GM19328 (cell line): ENCODE data around the gene PCDHGB7.
"Not testable (repeated sequence)": the region's sequence is repeated elsewhere in the genome, so short reads cannot be mapped to it uniquely, and the experiment has no call there.

Source experiments
- ATAC-seq: cut with Tn5 transposase; IDR thresholded peaks from one replicate; pipeline ENCODE4 v1.9.1; 2021; ENCODE audit warnings: mild to moderate bottlenecking, moderate library complexity; ENCODE audit not compliant: unreplicated experiment

The PCDHGB7 gene

DNA sequence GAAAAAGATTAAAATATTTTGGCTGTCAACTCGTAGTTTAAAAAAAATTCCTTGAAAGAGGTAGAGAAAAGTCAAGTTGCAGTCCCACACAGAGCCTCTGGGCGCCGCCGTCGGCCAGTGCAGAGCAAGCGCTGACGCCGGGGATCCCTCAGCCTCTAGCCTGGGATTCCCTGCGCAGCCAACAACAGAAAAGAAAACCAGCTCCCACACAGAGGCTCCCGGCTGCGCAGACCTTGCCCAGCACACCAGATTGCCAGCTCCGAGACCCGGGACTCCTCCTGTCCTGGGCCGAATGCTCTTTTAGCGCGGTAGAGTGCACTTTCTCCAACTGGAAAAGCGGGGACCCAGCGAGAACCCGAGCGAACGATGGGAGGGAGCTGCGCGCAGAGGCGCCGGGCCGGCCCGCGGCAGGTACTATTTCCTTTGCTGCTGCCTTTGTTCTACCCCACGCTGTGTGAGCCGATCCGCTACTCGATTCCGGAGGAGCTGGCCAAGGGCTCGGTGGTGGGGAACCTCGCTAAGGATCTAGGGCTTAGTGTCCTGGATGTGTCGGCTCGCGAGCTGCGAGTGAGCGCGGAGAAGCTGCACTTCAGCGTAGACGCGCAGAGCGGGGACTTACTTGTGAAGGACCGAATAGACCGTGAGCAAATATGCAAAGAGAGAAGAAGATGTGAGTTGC, at the start of gene PCDHGB7:
Gene PCDHGB7, plus strand, starts transcription at position 184 of the 679 bp plus-strand sequence. Its CDS starts 183 bp downstream, at position 367.
- ATAC-seq, result peak; percentile 61

- peak; percentile 65 for ATAC-seq
These were observed 47.3 kb upstream of the PCDHGB7 start, which contains the start of gene PCDHGB3 for GRCh38 chr5:141369994-141370848. Gene PCDHGB3 (plus strand): TSS chr5:141370242. CDS start chr5:141370395, 153 bp downstream.

GRCh38 chr5:141371572-141372475, 45.7 kb upstream of the PCDHGB7 start:
- no peak for ATAC-seq

- no peak for ATAC-seq
These were observed 43.7 kb upstream of the PCDHGB7 start, which contains the start of gene PCDHGA6 for GRCh38 chr5:141373673-141374317. Gene PCDHGA6 (plus strand): TSS chr5:141373891. CDS start chr5:141374084, 193 bp downstream.

DNA sequence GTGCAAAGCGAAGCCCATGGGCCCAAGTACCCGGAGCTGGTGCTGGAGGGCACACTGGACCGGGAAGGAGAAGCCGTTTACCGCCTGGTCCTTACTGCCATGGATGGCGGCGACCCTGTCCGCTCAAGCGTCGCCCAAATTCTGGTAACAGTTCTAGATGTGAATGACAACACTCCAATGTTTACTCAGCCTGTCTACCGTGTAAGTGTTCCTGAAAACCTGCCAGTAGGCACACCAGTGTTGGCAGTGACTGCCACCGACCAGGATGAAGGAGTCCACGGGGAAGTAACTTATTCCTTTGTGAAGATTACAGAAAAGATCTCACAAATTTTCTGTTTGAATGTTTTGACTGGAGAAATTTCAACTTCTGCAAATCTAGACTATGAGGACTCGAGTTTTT, 42.9 kb upstream of the PCDHGB7 start:
- ATAC-seq, result no peak

GRCh38 chr5:141375444-141376155, 41.9 kb upstream of the PCDHGB7 start:
- ATAC-seq, result not testable (repeated sequence)

DNA sequence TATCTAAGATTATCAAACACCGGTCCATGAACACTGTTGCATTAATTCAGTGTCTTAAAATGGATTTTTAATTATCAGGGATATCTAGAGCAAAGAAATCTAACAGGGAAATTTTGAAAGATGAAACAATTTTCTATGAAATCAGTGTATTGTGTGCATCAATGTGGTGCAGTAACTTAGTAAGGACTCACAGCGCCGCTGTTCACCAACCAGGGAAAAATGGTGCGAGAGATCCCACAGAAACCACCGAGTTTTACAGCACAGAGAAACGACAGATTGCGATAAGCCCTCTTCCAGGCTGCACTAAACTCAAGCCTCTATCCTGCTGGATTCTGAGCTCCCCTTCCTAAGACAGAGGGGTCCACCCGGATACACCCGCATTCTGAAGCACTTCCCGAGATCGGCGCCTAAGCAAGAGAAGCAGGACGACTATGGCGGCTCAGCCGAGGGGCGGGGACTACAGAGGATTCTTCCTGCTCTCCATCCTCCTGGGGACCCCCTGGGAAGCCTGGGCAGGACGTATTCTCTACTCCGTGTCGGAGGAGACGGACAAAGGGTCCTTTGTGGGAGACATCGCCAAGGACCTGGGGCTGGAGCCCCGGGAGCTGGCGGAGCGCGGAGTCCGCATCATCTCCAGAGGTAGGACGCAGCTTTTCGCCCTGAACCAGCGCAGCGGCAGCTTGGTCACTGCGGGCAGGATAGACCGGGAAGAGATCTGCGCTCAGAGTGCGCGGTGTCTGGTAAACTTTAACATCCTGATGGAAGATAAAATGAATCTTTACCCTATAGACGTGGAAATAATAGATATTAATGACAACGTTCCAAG, 34.8 kb upstream of the PCDHGB7 start, which contains the start of gene PCDHGA7:
Gene PCDHGA7, plus strand, starts transcription at position 274 of the 826 bp plus-strand sequence. Its CDS starts 158 bp downstream, at position 432.
- no peak for ATAC-seq

DNA sequence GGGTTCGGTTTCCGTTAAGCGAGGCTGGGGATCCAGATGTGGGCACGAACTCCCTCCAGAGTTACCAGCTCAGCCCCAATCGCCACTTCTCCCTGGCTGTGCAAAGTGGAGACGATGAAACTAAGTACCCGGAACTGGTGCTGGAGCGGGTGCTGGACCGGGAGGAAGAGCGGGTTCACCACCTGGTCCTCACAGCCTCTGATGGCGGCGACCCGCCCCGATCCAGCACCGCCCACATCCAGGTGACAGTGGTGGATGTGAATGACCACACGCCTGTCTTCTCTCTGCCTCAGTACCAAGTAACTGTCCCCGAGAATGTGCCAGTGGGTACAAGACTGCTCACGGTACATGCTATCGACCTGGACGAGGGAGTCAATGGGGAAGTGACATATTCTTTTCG, 34.1 kb upstream of the PCDHGB7 start:
- no peak for ATAC-seq

- ATAC-seq, result no peak
These were observed 32.8 kb upstream of the PCDHGB7 start for GRCh38 chr5:141384471-141385267.

- ATAC-seq, result not testable (repeated sequence)
These were observed 29.7 kb upstream of the PCDHGB7 start, which contains the start of gene PCDHGB4 for GRCh38 chr5:141387557-141388311. Gene PCDHGB4 (plus strand): TSS chr5:141387698. CDS start chr5:141387885, 187 bp downstream.

GRCh38 chr5:141388661-141389060, 28.8 kb upstream of the PCDHGB7 start:
- ATAC-seq, result no peak

- ATAC-seq, result no peak
These were observed 28.1 kb upstream of the PCDHGB7 start for GRCh38 chr5:141389153-141390042.

DNA sequence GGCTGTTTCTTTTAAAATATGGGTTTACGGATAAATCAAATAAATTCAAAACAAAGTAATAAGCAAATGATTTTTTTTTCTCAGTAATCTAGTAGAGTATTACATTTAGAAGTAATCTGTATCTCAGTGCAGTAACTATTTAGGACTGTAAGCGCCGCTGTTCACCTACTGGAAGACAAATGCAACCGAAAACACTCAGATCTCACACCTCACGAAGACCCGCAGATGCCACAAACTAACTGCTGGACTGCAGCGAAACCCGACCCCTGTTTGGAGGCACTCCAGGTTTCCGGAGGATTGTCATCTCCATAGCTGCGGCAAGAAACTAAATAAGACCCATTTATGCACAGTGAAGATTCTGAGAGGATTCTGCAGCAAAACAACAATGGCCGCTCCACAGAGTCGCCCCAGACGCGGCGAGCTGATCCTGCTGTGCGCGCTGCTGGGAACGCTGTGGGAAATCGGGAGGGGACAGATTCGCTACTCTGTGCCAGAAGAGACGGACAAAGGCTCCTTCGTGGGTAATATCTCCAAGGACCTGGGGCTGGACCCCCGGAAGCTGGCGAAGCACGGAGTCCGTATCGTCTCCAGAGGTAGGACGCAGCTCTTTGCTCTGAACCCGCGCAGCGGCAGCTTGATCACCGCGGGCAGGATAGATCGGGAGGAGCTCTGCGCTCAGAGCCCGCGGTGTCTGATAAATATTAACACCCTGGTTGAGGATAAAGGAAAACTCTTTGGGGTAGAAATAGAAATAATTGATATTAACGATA, 24.9 kb upstream of the PCDHGB7 start, which contains the start of gene PCDHGA8:
Gene PCDHGA8, plus strand, starts transcription at position 205 of the 770 bp plus-strand sequence. Its CDS starts 181 bp downstream, at position 386.
- ATAC-seq, result no peak

- ATAC-seq, result no peak
These were observed 24.2 kb upstream of the PCDHGB7 start for GRCh38 chr5:141393267-141393666.
